Activated CD8-positive, alpha-beta T cell treated with anti-CD3 and anti-CD28 coated beads for 36 hours (primary cell): ENCODE measurements around the gene MRPL47. TPM values are rescaled to one million over a fixed set of nuclear protein-coding genes. Genes with fewer than 3 reads are reported as not detected.

ENCODE experiments used
- ATAC-seq: fragments of 200-7000 bp; cut with Tn5 transposase; one replicate; pipeline ENCODE4 v1.10.0; 2021; ENCODE audit warnings: mild to moderate bottlenecking, moderate library complexity
- CTCF ChIA-PET: fragments of 350-600 bp; sonication (Branson Sonifier 250); formaldehyde crosslinking; loops from one replicate; lab custom pipeline; 2021; ENCODE audit warnings: antibody characterized with exemption; lab: Charles Lee
- POLR2A ChIA-PET: fragments of 350-600 bp; sonication (Branson Sonifier 250); formaldehyde crosslinking; loops from one replicate; lab custom pipeline; 2021; ENCODE audit warnings: antibody characterized with exemption; lab: Charles Lee
- DNase-seq: peaks from one replicate; pipeline ENCODE4 v3.0.0-alpha.2; 2020
- H3K27ac Mint-ChIP-seq: one replicate; pipeline ENCODE4 v1.8.0; 2021; ENCODE audit warnings: mild to moderate bottlenecking, mixed read lengths
- H3K27me3 Mint-ChIP-seq: one replicate; pipeline ENCODE4 v1.8.0; 2021; ENCODE audit warnings: mixed read lengths
- H3K36me3 Mint-ChIP-seq: one replicate; pipeline ENCODE4 v1.8.0; 2021; ENCODE audit warnings: low read depth, mixed read lengths
- H3K4me1 Mint-ChIP-seq: one replicate; pipeline ENCODE4 v1.8.0; 2021; ENCODE audit warnings: low read depth, mixed read lengths
- H3K4me3 Mint-ChIP-seq: one replicate; pipeline ENCODE4 v1.8.0; 2021; ENCODE audit warnings: mild to moderate bottlenecking, moderate library complexity, mixed read lengths
- H3K9me3 Mint-ChIP-seq: one replicate; pipeline ENCODE4 v1.8.0; 2021; ENCODE audit warnings: mixed read lengths
- intact Hi-C: fragments of 100-400 bp; cut with micrococcal nuclease; formaldehyde crosslinking; loops from one replicate; pipeline ENCODE4 v1.10.0; 2022
- total RNA-seq, 2 experiments: library from RNA; stranded (reverse); gene quantifications; one replicate each; pipeline ENCODE4 v1.2.3, GENCODE V29; 2021
- TF ChIP-seq, protein P1 (sequence below): fragments of 200-600 bp; IDR thresholded peaks from one replicate; pipeline ENCODE4 v1.8.0; 2022; ENCODE audit warnings: antibody characterized with exemption, mild to moderate bottlenecking

The MRPL47 gene
- total RNA-seq, 2 experiments from 2014 or later = 57.7 to 62.4 TPM

DNA sequence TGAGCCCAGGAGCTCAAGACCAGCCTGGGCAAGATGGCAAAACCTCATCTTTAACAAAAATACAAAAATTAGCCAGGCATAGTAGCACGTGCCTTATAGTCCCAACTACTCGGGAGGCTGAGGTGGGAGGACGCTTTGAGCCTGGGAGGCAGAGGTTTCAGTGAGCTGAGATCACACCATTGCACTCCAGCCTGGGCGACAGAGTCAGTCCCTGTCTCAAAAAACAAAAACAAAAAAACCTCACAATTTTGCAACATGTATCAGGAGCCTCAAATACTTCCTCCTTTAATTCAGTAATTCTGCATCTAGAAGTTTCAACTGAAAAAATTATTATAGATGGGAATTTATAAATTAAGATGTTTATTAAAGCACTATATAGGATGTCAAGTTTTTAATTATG, 1.1 kb downstream of the MRPL47 start:
- TF ChIP-seq, protein P1, sequence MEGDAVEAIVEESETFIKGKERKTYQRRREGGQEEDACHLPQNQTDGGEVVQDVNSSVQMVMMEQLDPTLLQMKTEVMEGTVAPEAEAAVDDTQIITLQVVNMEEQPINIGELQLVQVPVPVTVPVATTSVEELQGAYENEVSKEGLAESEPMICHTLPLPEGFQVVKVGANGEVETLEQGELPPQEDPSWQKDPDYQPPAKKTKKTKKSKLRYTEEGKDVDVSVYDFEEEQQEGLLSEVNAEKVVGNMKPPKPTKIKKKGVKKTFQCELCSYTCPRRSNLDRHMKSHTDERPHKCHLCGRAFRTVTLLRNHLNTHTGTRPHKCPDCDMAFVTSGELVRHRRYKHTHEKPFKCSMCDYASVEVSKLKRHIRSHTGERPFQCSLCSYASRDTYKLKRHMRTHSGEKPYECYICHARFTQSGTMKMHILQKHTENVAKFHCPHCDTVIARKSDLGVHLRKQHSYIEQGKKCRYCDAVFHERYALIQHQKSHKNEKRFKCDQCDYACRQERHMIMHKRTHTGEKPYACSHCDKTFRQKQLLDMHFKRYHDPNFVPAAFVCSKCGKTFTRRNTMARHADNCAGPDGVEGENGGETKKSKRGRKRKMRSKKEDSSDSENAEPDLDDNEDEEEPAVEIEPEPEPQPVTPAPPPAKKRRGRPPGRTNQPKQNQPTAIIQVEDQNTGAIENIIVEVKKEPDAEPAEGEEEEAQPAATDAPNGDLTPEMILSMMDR = no peak
- ATAC-seq (no peak), DNase-seq (no peak)
- Mint-ChIP-seq H3K27me3 (no peaks in the 10 kb centered on the region), H3K4me3 (peak overlapping the region; percentile 97), H3K27ac (no peak overlapping the region), H3K9me3 (no peaks in the 10 kb centered on the region), H3K4me1 (peaks cover 24% of the 10 kb centered on the region), H3K36me3 (peaks cover 31% of the 10 kb centered on the region)
- intact Hi-C loops = loop anchor here (5.0 kb wide), 2 partner anchors 41 to 49 kb away; partner anchors contain the start of genes ACTL6A and USP13
- ChIA-PET POLR2A (interaction anchor here (0.6 to 1.0 kb wide), 2 partner anchors 50 to 280 kb away, joined by 3 read pairs; partner anchors contain the start of gene ZNF639), CTCF (interaction anchor here (0.8 kb wide), 2 partner anchors 15 to 240 kb away, joined by 3 read pairs; no protein-coding TSS in a partner anchor)

DNA sequence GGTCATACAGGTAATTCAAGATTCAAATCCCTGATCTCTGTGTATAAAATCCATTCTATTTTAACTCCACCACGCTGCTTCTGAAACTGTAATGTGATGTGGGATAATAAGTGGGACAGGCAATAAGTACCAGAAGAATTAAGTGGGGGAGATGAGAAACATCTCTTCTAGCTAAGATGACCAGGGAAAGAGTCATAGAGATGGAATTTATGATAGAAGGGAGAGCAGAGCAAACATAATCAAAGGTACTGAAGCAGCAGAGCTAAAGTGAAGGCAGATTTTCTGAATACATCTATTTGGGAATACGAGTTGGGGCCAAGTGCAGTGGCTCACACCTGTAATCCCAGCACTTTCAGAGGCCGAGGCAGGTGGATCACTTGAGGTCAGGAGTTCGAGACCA, 4.9 kb downstream of the MRPL47 start:
- ATAC-seq (no peak), DNase-seq (no peak)
- intact Hi-C loops = no loop called here
- Mint-ChIP-seq H3K27me3 (no peaks in the 10 kb centered on the region), H3K36me3 (peaks cover 25% of the 10 kb centered on the region), H3K4me3 (no peak overlapping the region), H3K9me3 (no peaks in the 10 kb centered on the region), H3K4me1 (peaks cover 6% of the 10 kb centered on the region), H3K27ac (no peak overlapping the region)
- POLR2A ChIA-PET = interaction anchor here (0.6 to 1.3 kb wide), 2 partner anchors 54 to 252 kb away, joined by 3 read pairs; no protein-coding TSS in a partner anchor
- CTCF ChIA-PET = no interaction called here
- TF ChIP-seq, protein P1 = no peak

DNA sequence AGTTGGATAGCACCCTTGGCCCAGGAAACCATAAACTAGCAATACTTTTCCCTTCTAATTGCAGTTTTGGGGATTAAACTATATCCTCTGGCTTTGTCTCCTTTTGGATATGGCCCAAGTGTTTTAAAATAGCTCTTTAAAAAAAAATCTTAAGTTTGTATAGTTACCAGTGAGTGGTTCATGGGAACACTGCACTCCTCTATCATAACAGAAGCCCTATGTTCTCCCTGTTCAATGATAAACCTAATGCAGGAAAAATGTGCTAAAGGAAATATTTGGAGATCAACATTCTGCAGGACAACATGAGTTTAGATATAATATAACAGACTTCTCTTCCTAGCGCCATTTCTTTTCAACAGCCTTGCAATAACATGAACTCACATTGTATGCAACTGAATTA, 13.1 kb downstream of the MRPL47 start:
- Mint-ChIP-seq H3K9me3 (no peaks in the 10 kb centered on the region), H3K36me3 (peaks cover 28% of the 10 kb centered on the region), H3K4me3 (no peak overlapping the region), H3K27me3 (no peaks in the 10 kb centered on the region), H3K4me1 (peaks cover 8% of the 10 kb centered on the region), H3K27ac (no peak overlapping the region)
- intact Hi-C loops = no loop called here
- ChIA-PET POLR2A (no interaction called here), CTCF (interaction anchor here (1.5 kb wide), 1 partner anchor 14 kb away, joined by 5 read pairs; the partner anchor contains the start of gene NDUFB5)
- DNase-seq (no peak), ATAC-seq (no peak)
- TF ChIP-seq, protein P1 = no peak

DNA sequence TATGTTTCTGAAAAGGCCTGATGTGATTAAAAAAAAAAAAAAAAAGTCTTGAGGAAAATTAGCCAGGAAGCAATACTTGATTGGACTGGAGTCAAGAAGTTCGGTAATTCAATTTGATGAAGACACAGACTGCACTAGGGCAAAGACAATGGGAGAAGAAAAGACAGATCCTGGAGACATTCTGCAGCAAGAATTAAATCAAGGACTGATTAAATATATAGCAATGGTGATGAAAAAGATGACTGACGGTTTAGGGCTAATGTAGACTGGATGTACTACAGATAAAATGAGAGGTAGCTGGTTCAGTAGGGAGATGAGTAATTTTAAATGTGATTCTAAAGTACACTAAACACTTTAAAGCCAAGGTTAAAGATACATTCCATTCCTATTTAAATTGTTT, 13.8 kb downstream of the MRPL47 start:
- no peak for DNase-seq
- H3K27me3 Mint-ChIP-seq = no peaks in the 10 kb centered on the region
- TF ChIP-seq, protein P1 = no peak
- CTCF ChIA-PET = interaction anchor here (1.5 kb wide), 1 partner anchor 14 kb away, joined by 5 read pairs; the partner anchor contains the start of gene NDUFB5
- H3K4me1 Mint-ChIP-seq = peaks cover 8% of the 10 kb centered on the region
- peaks cover 32% of the 10 kb centered on the region for H3K36me3 Mint-ChIP-seq
- ATAC-seq = no peak
- H3K4me3 Mint-ChIP-seq = no peak overlapping the region
- peak overlapping the region; percentile 52 for H3K27ac Mint-ChIP-seq
- H3K9me3 Mint-ChIP-seq = no peaks in the 10 kb centered on the region
- POLR2A ChIA-PET = no interaction called here
- intact Hi-C loops = no loop called here

DNA sequence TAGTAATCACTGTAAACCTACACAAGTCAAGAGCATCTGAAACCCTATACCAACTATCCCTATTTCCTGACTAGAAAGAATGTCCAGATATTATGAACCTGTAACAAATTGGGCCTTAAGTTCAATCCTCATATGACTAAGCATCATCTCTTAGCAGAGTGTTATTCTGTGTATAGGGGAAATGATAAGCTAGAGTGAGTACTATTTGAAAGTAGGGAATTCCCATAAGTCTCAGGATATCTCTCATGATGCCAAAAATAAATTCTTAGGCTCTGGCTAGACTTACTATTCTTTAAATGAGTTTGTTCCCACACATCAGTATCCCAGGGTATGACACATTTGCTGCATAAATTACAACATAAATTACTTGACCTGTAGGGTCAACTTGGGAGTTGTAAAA, 15.3 kb downstream of the MRPL47 start:
- Mint-ChIP-seq H3K4me1 (peaks cover 8% of the 10 kb centered on the region), H3K27me3 (no peaks in the 10 kb centered on the region), H3K36me3 (peaks cover 35% of the 10 kb centered on the region), H3K9me3 (no peaks in the 10 kb centered on the region), H3K27ac (peak overlapping the region; percentile 74), H3K4me3 (no peak overlapping the region)
- peak; percentile 73 for ATAC-seq
- ChIA-PET CTCF (interaction anchor here (0.6 to 1.1 kb wide), 2 partner anchors 9 to 20 kb away, joined by 3 read pairs; no protein-coding TSS in a partner anchor), POLR2A (no interaction called here)
- TF ChIP-seq, protein P1 = no peak
- intact Hi-C loops = no loop called here
- DNase-seq = no peak
